Smooth muscle cell (in vitro differentiated cells): ENCODE measurements around the gene ZNF12. TPM values are rescaled to one million over a fixed set of nuclear protein-coding genes. Genes with fewer than 3 reads are reported as not detected.

Experiments
- DNase-seq: peaks from one replicate; lab custom pipeline; 2025; ENCODE audit not compliant: unreplicated experiment; lab: John Stamatoyannopoulos, UW
- H2AFZ ChIP-seq: fragments of 200-600 bp; sonication (generic); 2 replicates; pipeline ENCODE4 v1.6.0; 2016; ENCODE audit warnings: antibody characterized with exemption, low read depth, mild to moderate bottlenecking
- H3F3A ChIP-seq: fragments of 200-600 bp; sonication (generic); 2 replicates; pipeline ENCODE4 v1.6.0; 2017; ENCODE audit warnings: antibody characterized with exemption, low read depth
- H3K27ac ChIP-seq: fragments of 200-600 bp; sonication (generic); 2 replicates; pipeline ENCODE4 v1.5.1; 2016; ENCODE audit warnings: low read depth, mild to moderate bottlenecking
- H3K27me3 ChIP-seq: fragments of 200-600 bp; sonication (generic); 2 replicates; pipeline ENCODE4 v1.6.1; 2016; ENCODE audit warnings: low read depth, mild to moderate bottlenecking
- H3K36me3 ChIP-seq: fragments of 200-600 bp; sonication (generic); 2 replicates; pipeline ENCODE4 v1.5.1; 2016; ENCODE audit warnings: low read depth
- H3K4me1 ChIP-seq: fragments of 200-600 bp; sonication (generic); 2 replicates; pipeline ENCODE4 v1.5.1; 2016; ENCODE audit warnings: low read depth
- H3K4me2 ChIP-seq: fragments of 200-600 bp; sonication (generic); 2 replicates; pipeline ENCODE4 v1.6.0; 2016; ENCODE audit warnings: mild to moderate bottlenecking
- H3K4me3 ChIP-seq: fragments of 200-600 bp; sonication (generic); 2 replicates; pipeline ENCODE4 v1.5.1; 2016; ENCODE audit warnings: mild to moderate bottlenecking
- H3K79me2 ChIP-seq: fragments of 200-600 bp; sonication (generic); 2 replicates; pipeline ENCODE4 v1.6.0; 2016; ENCODE audit warnings: low read depth, mild to moderate bottlenecking
- H3K9ac ChIP-seq: fragments of 200-600 bp; sonication (generic); 2 replicates; pipeline ENCODE4 v1.6.0; 2016; ENCODE audit warnings: low read depth
- H3K9me3 ChIP-seq: fragments of 200-600 bp; sonication (generic); replicated peaks from 2 replicates; pipeline ENCODE4 v1.5.1; 2016; ENCODE audit warnings: low read depth
- H4K20me1 ChIP-seq: fragments of 200-600 bp; sonication (generic); 2 replicates; pipeline ENCODE4 v1.6.0; 2016; ENCODE audit warnings: low read depth
- CTCF ChIP-seq: fragments of 200-600 bp; sonication (generic); IDR thresholded peaks from 2 replicates; pipeline ENCODE4 v1.5.1; 2017; ENCODE audit warnings: borderline replicate concordance, mild to moderate bottlenecking, antibody characterized with exemption; ENCODE audit not compliant: insufficient read depth, poor library complexity, severe bottlenecking
- WGBS: methylation state at CpG from one replicate; pipeline ENCODE4 v1.1.7; 2016; ENCODE audit warnings: low lambda C conversion rate; 5-methylcytosine and 5-hydroxymethylcytosine counted together
- polyA plus RNA-seq: library from polyadenylated mRNA; unstranded; fragments of >200 nt; fragmentation: Nextera tagmentation; extraction: Ambion mirVana; gene quantifications from 2 replicates; pipeline ENCODE4 v1.2.1, GENCODE V29; 2016
- total RNA-seq: library from RNA; depleted of rRNA; stranded (reverse); fragments of >200 nt; gene quantifications from 2 replicates; pipeline ENCODE4 v1.2.3, GENCODE V29; 2014

ZNF12 gene
- total and polyA plus RNA-seq, 2 experiments from 2014 or later, result 8.7 to 13.9 TPM

- Histone ChIP-seq H2AFZ (no peak overlapping the region), H3K36me3 (no peaks in the 10 kb centered on the region), H3K4me1 (no peaks in the 10 kb centered on the region), H3K79me2 (peaks cover 9% of the 10 kb centered on the region), H3K27ac (no peak overlapping the region), H3K9ac (no peak overlapping the region), H4K20me1 (peaks cover 49% of the 10 kb centered on the region), H3F3A (no peaks in the 10 kb centered on the region), H3K9me3 (no peaks in the 10 kb centered on the region), H3K4me3 (no peak overlapping the region), H3K4me2 (no peak overlapping the region), H3K27me3 (no peaks in the 10 kb centered on the region)
- TF ChIP-seq CTCF, result no peak
- 97% methylated on average over 10 of the region's 10 CpGs for WGBS
- no peak for DNase-seq
Measured at GRCh38 chr7:6644728-6645127, 62.0 kb downstream of the ZNF12 start.

- Histone ChIP-seq H4K20me1 (peaks cover 49% of the 10 kb centered on the region), H2AFZ (no peak overlapping the region), H3K27ac (no peak overlapping the region), H3K9me3 (no peaks in the 10 kb centered on the region), H3F3A (no peaks in the 10 kb centered on the region), H3K4me1 (no peaks in the 10 kb centered on the region), H3K27me3 (no peaks in the 10 kb centered on the region), H3K36me3 (no peaks in the 10 kb centered on the region), H3K4me2 (no peak overlapping the region), H3K9ac (no peak overlapping the region), H3K79me2 (peaks cover 16% of the 10 kb centered on the region), H3K4me3 (no peak overlapping the region)
- WGBS, result 97% methylated on average over 20 of the region's 21 CpGs
- TF ChIP-seq CTCF, result no peak
- no peak for DNase-seq
Measured at GRCh38 chr7:6643915-6644625, 62.7 kb downstream of the ZNF12 start.

- Histone ChIP-seq H3K4me3 (no peak overlapping the region), H3K9ac (no peak overlapping the region), H3K36me3 (no peaks in the 10 kb centered on the region), H3F3A (no peaks in the 10 kb centered on the region), H3K4me1 (peaks cover 2% of the 10 kb centered on the region), H3K4me2 (no peak overlapping the region), H3K27ac (no peak overlapping the region), H3K79me2 (peaks cover 23% of the 10 kb centered on the region), H4K20me1 (peaks cover 45% of the 10 kb centered on the region), H2AFZ (no peak overlapping the region), H3K27me3 (no peaks in the 10 kb centered on the region), H3K9me3 (no peaks in the 10 kb centered on the region)
- WGBS, result 98% methylated on average over 16 of the region's 22 CpGs
- no peak for TF ChIP-seq CTCF
- no peak for DNase-seq
Measured at GRCh38 chr7:6642861-6643640, 63.7 kb downstream of the ZNF12 start.
